Fibroblast of mammary gland (primary cell): ENCODE data around the gene MAP3K4.

Experiments
- DNase-seq: peaks from one replicate; pipeline ENCODE4 v3.0.0-alpha.2; 2010; ENCODE audit warnings: low read depth
- H3K4me3 ChIP-seq: 2 replicates; pipeline ENCODE4 v1.5.1; 2011; ENCODE audit warnings: low read depth, mild to moderate bottlenecking, low read length, moderate library complexity; ENCODE audit not compliant: control insufficient read depth
- TF ChIP-seq, protein P1 (sequence below): conservative IDR thresholded peaks from 2 replicates; pipeline ENCODE4 v1.5.1; 2011; ENCODE audit warnings: low read depth, low read length, inconsistent platforms; ENCODE audit not compliant: control insufficient read depth, insufficient read depth

MAP3K4 gene

DNA sequence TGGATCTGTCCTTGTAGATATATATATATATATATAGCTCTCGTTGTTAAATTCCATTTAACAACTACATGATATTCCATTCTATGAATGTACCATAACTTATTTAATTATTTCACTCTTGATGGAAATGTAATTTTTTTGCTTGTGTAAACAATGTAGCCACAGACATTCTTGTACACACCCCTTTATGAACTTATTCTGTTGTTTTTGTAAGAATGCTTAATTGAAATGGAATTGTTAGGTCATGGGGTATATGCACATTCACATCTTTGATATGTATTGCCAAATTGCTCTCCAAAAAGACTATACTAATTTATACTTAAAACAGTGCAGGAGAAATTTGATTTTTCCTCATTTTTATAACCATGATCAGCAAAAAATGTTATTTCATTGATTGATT is 67.2 kb downstream of the MAP3K4 start:
- TF ChIP-seq, protein P1, sequence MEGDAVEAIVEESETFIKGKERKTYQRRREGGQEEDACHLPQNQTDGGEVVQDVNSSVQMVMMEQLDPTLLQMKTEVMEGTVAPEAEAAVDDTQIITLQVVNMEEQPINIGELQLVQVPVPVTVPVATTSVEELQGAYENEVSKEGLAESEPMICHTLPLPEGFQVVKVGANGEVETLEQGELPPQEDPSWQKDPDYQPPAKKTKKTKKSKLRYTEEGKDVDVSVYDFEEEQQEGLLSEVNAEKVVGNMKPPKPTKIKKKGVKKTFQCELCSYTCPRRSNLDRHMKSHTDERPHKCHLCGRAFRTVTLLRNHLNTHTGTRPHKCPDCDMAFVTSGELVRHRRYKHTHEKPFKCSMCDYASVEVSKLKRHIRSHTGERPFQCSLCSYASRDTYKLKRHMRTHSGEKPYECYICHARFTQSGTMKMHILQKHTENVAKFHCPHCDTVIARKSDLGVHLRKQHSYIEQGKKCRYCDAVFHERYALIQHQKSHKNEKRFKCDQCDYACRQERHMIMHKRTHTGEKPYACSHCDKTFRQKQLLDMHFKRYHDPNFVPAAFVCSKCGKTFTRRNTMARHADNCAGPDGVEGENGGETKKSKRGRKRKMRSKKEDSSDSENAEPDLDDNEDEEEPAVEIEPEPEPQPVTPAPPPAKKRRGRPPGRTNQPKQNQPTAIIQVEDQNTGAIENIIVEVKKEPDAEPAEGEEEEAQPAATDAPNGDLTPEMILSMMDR = no peak
- DNase-seq = peak; percentile 22
- no peak overlapping the region for H3K4me3 ChIP-seq

DNA sequence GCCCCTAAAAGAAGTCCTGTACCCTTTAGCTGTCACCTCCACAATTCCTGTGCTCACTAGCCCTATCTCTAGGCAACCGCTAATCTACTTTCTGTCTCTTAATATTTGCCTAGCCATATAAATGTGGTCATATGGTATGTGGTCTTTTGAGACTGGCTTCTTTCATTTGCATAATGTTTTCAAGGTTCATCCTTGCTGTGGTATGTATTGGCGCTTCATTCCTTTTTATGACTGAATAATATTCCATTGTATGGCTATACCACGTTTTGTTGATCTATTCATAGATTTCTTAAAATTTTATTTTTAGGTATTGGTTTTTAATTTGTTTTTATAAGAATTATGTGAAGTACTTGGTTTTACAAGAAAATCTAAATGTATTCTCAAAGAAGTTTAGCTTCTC is 70.0 kb downstream of the MAP3K4 start:
- TF ChIP-seq, protein P1 = no peak
- no peak overlapping the region for H3K4me3 ChIP-seq
- DNase-seq = no peak

DNA sequence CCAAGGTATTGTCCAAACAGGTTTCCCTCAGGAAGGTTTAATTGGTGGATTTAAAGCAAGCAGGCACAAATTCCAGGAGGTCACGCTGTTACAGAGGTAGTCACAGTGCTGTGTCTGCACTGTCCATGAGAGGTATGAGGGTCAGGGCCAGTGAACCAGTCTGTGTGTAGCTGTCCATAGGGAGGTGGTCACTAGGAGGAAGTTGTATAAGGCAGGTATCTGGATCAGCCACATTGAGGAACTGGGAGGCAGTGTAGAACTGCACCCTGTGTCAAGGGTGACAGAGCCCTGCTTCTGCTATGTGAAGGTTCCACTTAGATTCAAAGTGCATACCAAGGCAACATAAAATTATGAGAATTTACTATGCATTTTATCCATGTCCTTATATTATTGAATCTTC is 73.3 kb downstream of the MAP3K4 start:
- no peak for DNase-seq
- H3K4me3 ChIP-seq = no peak overlapping the region
- TF ChIP-seq, protein P1 = no peak

DNA sequence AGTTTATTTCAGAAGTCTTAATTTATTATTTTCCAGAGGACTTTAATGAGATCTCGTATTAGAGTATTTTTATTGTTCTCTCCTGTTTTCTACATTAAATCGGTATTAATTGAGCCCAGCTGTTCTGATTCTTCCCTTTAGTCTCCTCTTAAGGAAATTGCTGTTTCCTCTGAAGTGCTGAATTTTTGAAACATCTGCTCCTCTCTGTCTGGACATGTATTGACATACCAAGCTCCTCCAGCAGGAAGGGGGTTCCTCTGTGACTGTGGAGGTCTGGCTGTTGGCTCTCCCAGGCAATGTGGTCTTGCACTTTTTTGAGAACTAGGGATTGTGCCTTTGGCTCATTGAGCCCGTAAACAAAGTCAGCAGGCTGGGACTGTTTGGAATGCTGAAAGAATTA is 74.9 kb downstream of the MAP3K4 start:
- no peak overlapping the region for H3K4me3 ChIP-seq
- TF ChIP-seq, protein P1 = no peak
- DNase-seq = peak; percentile 29

- DNase-seq = no peak
- TF ChIP-seq, protein P1 = no peak
- no peak overlapping the region for H3K4me3 ChIP-seq
Observed at GRCh38 chr6:161067749-161068148, 76.2 kb downstream of the MAP3K4 start.

GRCh38 chr6:161068321-161068741 is 76.8 kb downstream of the MAP3K4 start:
- TF ChIP-seq, protein P1 = no peak
- H3K4me3 ChIP-seq = no peak overlapping the region
- DNase-seq = no peak

- H3K4me3 ChIP-seq = no peak overlapping the region
- TF ChIP-seq, protein P1 = no peak
- DNase-seq = no peak
Observed at GRCh38 chr6:161073930-161074329, 82.4 kb downstream of the MAP3K4 start.
